K562 (cell line): ENCODE data around the gene GASK1A. TPM values are rescaled to one million over a fixed set of nuclear protein-coding genes. Genes with fewer than 3 reads are reported as not detected.

Source experiments
- CAMTA2 ChIP-seq: fragments of 250-450 bp; sonication (Bioruptor Pico); conservative IDR thresholded peaks from 2 replicates; pipeline ENCODE4 v1.5.1; 2022
- CBX1 ChIP-seq: sonication (generic); IDR thresholded peaks from 2 replicates; pipeline ENCODE4 v1.6.1; 2016; ENCODE audit warnings: antibody characterized with exemption, low read depth, mild to moderate bottlenecking
- CBX5 ChIP-seq: IDR thresholded peaks from 2 replicates; pipeline ENCODE4 v1.6.1; 2014; ENCODE audit warnings: low read depth, borderline replicate concordance
- DPF2 ChIP-seq: fragments of 450-650 bp; IDR thresholded peaks from 2 replicates; pipeline ENCODE4 v1.6.1; 2016
- ERF ChIP-seq: fragments of 450-650 bp; formaldehyde crosslinking; IDR thresholded peaks from 2 replicates; pipeline ENCODE4 v1.4.0; 2020; ENCODE audit warnings: mild to moderate bottlenecking, mixed read lengths
- FUS ChIP-seq: fragments of 200-400 bp; formaldehyde crosslinking; optimal IDR thresholded peaks from 2 replicates; pipeline ENCODE3; 2017; ENCODE audit warnings: low read depth, low read length
- HCFC1 ChIP-seq: IDR thresholded peaks from 2 replicates; pipeline ENCODE4 v1.6.1; 2012; ENCODE audit warnings: low read depth, low read length, improper control_type of control experiment
- HMGN3 ChIP-seq: IDR thresholded peaks from 2 replicates; pipeline ENCODE4 v1.6.1; 2011; ENCODE audit warnings: borderline replicate concordance, low read depth, mild to moderate bottlenecking, mixed read lengths, low read length; ENCODE audit not compliant: insufficient read length; ENCODE audit errors: extremely low read depth
- HNRNPUL1 ChIP-seq: fragments of 200-400 bp; formaldehyde crosslinking; IDR thresholded peaks from 2 replicates; pipeline ENCODE4 v1.6.1; 2017; ENCODE audit warnings: low read length
- ILF3 ChIP-seq: fragments of 450-650 bp; IDR thresholded peaks from 2 replicates; pipeline ENCODE4 v1.6.1; 2018; ENCODE audit warnings: antibody characterized with exemption, mild to moderate bottlenecking, moderate library complexity, borderline replicate concordance
- JUN ChIP-seq, 2 experiments: sonication (generic) in 1 of 2; formaldehyde crosslinking in 1 of 2; IDR thresholded peaks; 2 replicates each; pipeline versions ENCODE4 v1.6.1 to v1.8.0; 2012 to 2022; ENCODE audit warnings: borderline replicate concordance in 2 of 2, mild to moderate bottlenecking in 2 of 2, improper control_type of control experiment in 1 of 2, low read depth in 1 of 2, low read length in 1 of 2, missing genetic modification reagents in 1 of 2
- KLF10 ChIP-seq: fragments of 250-450 bp; sonication (Bioruptor Pico); IDR thresholded peaks from 2 replicates; pipeline ENCODE4 v1.6.1; 2021; ENCODE audit warnings: matching md5 sums
- MBD2 ChIP-seq: sonication (generic); IDR thresholded peaks from 2 replicates; pipeline ENCODE4 v1.6.1; 2016; ENCODE audit warnings: low read depth, borderline replicate concordance
- NCOA4 ChIP-seq: fragments of 450-650 bp; IDR thresholded peaks from 2 replicates; pipeline ENCODE4 v1.6.1; 2018; ENCODE audit warnings: mild to moderate bottlenecking; ENCODE audit not compliant: partially characterized antibody
- PHF8 ChIP-seq: fragments of 200-600 bp; sonication (generic); IDR thresholded peaks from 2 replicates; pipeline ENCODE4 v1.6.1; 2012; ENCODE audit warnings: mixed run types, mild to moderate bottlenecking, inconsistent platforms, low read length, moderate library complexity, borderline replicate concordance
- PYGO2 ChIP-seq: fragments of 450-650 bp; IDR thresholded peaks from 2 replicates; pipeline ENCODE4 v1.6.1; 2016; ENCODE audit warnings: mild to moderate bottlenecking, missing genetic modification characterization, moderate library complexity, missing compliant biosample characterization
- SAP30 ChIP-seq: fragments of 200-600 bp; sonication (generic); IDR thresholded peaks from 2 replicates; pipeline ENCODE4 v1.6.1; 2012; ENCODE audit warnings: borderline replicate concordance, low read depth, mild to moderate bottlenecking, moderate library complexity, low read length, control low read depth, inconsistent platforms; ENCODE audit not compliant: insufficient read depth, poor library complexity, severe bottlenecking
- SMAD3 ChIP-seq: fragments of 450-650 bp; formaldehyde crosslinking; conservative IDR thresholded peaks from 2 replicates; pipeline ENCODE4 v1.4.0; 2020; ENCODE audit warnings: mild to moderate bottlenecking
- THAP12 ChIP-seq: fragments of 250-450 bp; sonication (Bioruptor Pico); IDR thresholded peaks from 2 replicates; pipeline ENCODE4 v1.9.0; 2021; ENCODE audit warnings: mild to moderate bottlenecking, inconsistent platforms
- TRIM24 ChIP-seq, 2 experiments: fragments of 450-650 bp; IDR thresholded peaks; 2 replicates each; pipeline ENCODE4 v1.6.1; 2016
- USF2 ChIP-seq: sonication (generic); formaldehyde crosslinking; IDR thresholded peaks from 2 replicates; pipeline ENCODE4 v1.5.0; 2020; ENCODE audit warnings: missing genetic modification reagents
- ZBTB34 ChIP-seq: fragments of 250-450 bp; sonication (Bioruptor Pico); IDR thresholded peaks from 2 replicates; pipeline ENCODE4 v1.8.0; 2021; ENCODE audit warnings: mild to moderate bottlenecking, moderate library complexity
- ZNF431 ChIP-seq: sonication (generic); formaldehyde crosslinking; IDR thresholded peaks from 2 replicates; pipeline ENCODE4 v1.8.0; 2022; ENCODE audit warnings: mild to moderate bottlenecking, missing genetic modification reagents
- ZNF511 ChIP-seq: sonication (generic); formaldehyde crosslinking; IDR thresholded peaks from 2 replicates; pipeline ENCODE4 v1.8.0; 2022; ENCODE audit warnings: mild to moderate bottlenecking, missing genetic modification reagents
- polyA plus RNA-seq, 8 experiments: library from polyadenylated mRNA; depleted of rRNA in 4 of 8; stranded (reverse) in 5 of 8; unstranded in 3 of 8; fragments of >200 nt; fragmentation: Nextera tagmentation in 2 of 8; fragmentation: Illumina TruSeq in 1 of 8; extraction: Ambion mirVana in 2 of 8; extraction: Trizol in 1 of 8; gene quantifications; 2 replicates each; pipeline versions ENCODE4 v1.2.1 to v1.2.3, GENCODE V29; 2011 to 2014; ENCODE audit warnings: inconsistent platforms in 1 of 8, missing spikeins in 1 of 8
- total RNA-seq, 7 experiments: library from RNA; depleted of rRNA in 6 of 7; stranded (reverse); fragments of >200 nt in 6 of 7; fragmentation: Illumina TruSeq in 2 of 7; extraction: Trizol in 2 of 7; gene quantifications; 2 replicates each; pipeline versions ENCODE4 v1.2.1 to v1.2.3, GENCODE V29; 2011 to 2021; ENCODE audit warnings: low replicate concordance in 1 of 7

The GASK1A gene
- total and polyA plus RNA-seq, 9 of the 15 experiments (the other 6 are each of a cell fraction or from before 2014, with no cell fraction given), result 0.04 to 0.11 (median 0.05) TPM; not detected in 5

- TF ChIP-seq ZBTB34 (CRISPR knock-in tag), result no peak
- TF ChIP-seq CBX5, result no peak
- peak; percentile 75; the same call in 1 of the 2 replicates for TF ChIP-seq THAP12
- peak; percentile 34 for TF ChIP-seq FUS
- TF ChIP-seq HNRNPUL1, result no peak
- TF ChIP-seq KLF10 (CRISPR knock-in tag), result no peak
- TF ChIP-seq HMGN3, result peak; percentile 51
- TF ChIP-seq NCOA4, result no peak
- no peak for TF ChIP-seq ZNF431 (CRISPR knock-in tag)
- no peak for TF ChIP-seq SAP30
- TF ChIP-seq ERF, result 0 out of 2 replicates have a peak, but pooled peaks have one; percentile 51
- no peak for TF ChIP-seq PYGO2
- peak; percentile 59; the same call in 1 of the 2 replicates for TF ChIP-seq CBX1
- peak; percentile 96 for TF ChIP-seq HCFC1
- TF ChIP-seq MBD2, result peak; percentile 14; the same call in 1 of the 2 replicates
- no peak for TF ChIP-seq SMAD3 (CRISPR knock-in tag)
- no peak for TF ChIP-seq USF2 (CRISPR knock-in tag)
- TF ChIP-seq ZNF511 (CRISPR knock-in tag), result no peak
- 0 out of 2 replicates have a peak, but pooled peaks have one; percentile 43 for TF ChIP-seq JUN (IDR thresholded peaks at IDR 0.05; ENCODE audit: borderline replicate concordance, low read depth, low read length)
- no peak for TF ChIP-seq JUN (CRISPR knock-in tag; IDR thresholded peaks at IDR 0.05; ENCODE audit: borderline replicate concordance)
- peak; percentile 37; the same call in 1 of the 2 replicates for TF ChIP-seq ILF3
- no peak for TF ChIP-seq DPF2
- peak in 1 of 2 experiments; percentile 50; a peak in 1 of 4 replicates for TF ChIP-seq TRIM24 (IDR thresholded peaks at IDR 0.05)
- peak; percentile 84; the same call in 1 of the 2 replicates for TF ChIP-seq PHF8
- TF ChIP-seq CAMTA2 (CRISPR knock-in tag), result no peak
Measured at GRCh38 chr3:43105596-43106292, 126.6 kb downstream of the GASK1A start, which contains the start of gene POMGNT2 (continued).
